Measurements from ENCODE around the gene AGBL4.

AGBL4 gene

DNA sequence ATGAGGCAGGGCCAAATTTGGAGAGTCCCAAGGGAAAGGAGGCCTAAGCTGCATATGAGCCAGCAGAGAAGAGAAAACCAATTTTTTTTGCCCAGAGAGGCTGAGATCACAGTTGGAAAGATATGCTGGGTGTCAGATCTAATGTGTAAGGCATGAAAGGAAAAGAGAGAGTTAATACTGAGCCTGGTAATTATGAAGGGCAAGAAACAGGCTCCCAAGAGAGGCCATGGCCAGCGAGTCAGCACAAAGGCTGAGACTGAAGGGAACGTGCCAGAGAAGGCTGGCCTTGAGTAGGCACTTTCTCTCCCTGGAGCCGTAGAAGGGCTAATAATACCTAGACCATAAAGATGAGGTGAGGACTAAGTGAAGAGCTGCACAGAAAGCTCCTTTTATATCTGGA lies 1215.3 kb downstream of the AGBL4 start:
- no peak for DNase-seq

- DNase-seq = no peak
Observed at GRCh38 chr1:48807554-48808260, 1216.0 kb downstream of the AGBL4 start.

- no peak for DNase-seq
Observed at GRCh38 chr1:48803474-48803873, 1220.3 kb downstream of the AGBL4 start.

DNA sequence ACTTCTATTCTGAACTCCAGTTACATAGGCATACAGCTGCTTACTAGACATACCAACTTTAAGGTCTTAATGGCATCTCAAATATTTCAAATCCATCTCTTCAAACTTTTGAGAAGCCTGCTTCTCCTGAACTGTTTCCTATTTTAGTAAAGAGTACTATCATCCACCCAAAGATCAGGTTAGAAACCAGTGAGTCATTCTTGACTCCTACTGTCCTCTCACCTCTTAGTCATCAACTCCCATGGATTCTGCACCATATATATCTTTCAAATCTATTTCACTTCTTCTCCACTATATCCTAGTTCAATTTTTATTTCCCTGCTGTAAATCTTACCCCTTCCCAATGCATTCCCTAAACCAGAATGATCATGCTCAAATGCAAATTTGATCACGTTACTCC lies 1228.9 kb downstream of the AGBL4 start:
- DNase-seq = no peak

GRCh38 chr1:48793863-48794262 lies 1229.9 kb downstream of the AGBL4 start:
- DNase-seq = no peak

- no peak for DNase-seq
Observed at GRCh38 chr1:48792961-48793360, 1230.8 kb downstream of the AGBL4 start.

DNA sequence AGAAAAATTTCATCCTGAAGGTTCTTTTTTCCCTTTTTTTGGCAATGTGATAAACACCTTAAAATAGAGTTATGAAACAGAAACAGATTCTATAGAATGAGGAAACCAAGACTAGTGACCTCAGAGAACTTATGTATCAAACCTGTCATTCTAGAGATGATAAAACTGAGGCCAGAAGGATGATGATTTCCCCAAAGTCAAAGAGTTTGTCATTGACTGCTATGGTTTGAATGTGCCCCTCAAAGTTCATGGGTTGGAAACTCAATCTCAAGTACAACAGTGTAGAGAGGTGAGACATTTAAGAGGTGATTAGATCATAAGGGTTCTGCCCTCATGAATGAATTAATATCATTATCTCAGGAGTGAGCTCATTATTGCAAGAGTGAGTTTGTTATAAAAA lies 1233.4 kb downstream of the AGBL4 start:
- DNase-seq = no peak

- DNase-seq = no peak
Observed at GRCh38 chr1:48789903-48790302, 1233.9 kb downstream of the AGBL4 start.

DNA sequence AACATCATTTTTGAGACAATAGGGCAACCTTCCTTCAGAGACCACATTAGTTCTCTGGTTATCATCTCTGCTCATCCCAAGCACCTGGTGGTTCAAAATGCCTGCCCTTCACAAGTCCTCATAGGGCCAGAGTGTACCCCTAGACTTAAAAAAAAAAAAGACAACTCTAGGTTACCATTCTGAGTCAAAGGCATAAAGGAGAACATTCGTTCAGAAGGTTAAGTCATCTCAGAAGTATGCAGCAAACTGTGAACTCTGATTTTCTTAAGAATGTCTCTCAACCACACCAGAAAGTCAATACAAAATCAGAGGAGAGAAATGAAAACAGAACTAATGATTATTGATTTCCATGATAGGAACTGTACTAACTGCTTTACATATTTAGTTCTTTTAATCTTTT lies 1237.9 kb downstream of the AGBL4 start:
- no peak for DNase-seq

DNA sequence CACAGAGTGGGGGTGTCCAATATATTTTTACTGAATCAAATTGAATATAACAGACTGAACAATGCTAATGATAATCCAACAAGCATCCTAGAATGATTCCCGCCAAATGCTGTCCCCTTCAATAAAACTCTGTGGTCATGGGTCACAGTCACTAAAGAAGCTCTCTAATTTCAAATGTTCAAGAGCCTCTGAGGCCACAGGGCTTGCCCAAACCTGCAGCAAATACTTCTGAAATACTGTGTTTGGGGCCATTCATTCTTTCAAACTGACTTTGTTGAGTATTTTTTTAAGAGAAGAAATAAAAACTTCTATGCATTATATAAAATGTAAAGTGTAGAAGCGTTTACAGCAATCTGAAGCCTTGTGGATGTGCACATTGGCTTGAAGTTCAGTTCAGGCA lies 1239.5 kb downstream of the AGBL4 start:
- DNase-seq = no peak

GRCh38 chr1:48777219-48777895 lies 1246.4 kb downstream of the AGBL4 start:
- no peak for DNase-seq

GRCh38 chr1:48776393-48777218 lies 1247.1 kb downstream of the AGBL4 start, which contains the start of gene BEND5:
BEND5 (minus strand) TSS chr1:48776891; CDS start chr1:48776831, 60 bp downstream.
- peak; percentile 2 for DNase-seq

DNA sequence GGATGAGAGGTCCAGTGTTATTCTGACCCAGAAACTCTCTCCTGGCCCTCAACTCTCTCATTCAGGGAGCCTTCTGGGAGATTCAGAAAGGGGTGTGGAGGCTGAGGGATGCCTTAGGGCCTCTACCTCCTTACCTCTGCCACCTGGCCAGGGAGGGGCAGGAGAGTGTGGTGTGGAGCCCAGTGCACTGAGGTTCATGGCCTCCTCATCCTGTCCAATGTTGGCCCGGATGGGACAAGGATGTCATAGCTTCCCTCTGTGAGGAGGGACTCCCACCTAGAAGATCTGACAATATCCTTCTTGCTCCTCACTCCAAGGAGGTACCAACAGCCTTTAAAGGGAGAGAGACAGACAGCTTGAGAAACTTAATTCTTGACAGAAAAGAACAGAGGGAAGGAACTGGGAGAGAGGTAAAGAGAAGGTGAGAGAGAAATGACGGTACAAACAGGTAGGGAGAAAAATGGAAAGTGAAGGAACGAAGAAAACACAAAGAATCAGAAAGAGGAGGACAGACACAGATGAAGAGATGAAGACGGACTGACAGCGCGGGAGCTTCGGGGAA lies 1247.8 kb downstream of the AGBL4 start:
- no peak for DNase-seq

DNA sequence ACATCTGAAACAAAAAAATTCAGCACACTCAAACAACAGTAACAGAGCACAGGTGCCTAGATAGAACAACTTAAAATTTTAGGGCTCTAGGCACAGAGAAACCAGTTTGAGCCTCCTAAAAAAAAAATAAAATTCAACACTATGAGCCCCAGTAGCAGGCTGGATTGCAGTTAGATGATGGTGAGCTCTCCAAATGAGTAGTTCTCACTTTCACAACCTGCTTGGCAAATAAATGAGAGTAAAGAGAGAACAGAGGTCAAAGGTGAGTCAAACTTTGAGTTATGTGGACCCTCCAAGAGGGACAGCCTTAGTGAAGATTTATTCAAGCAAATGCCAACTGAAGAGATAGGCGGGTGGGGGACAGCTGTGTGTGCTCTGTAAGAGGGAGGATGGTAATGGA lies 1250.6 kb downstream of the AGBL4 start:
- DNase-seq = no peak

GRCh38 chr1:48772211-48772610 lies 1251.5 kb downstream of the AGBL4 start:
- no peak for DNase-seq

DNA sequence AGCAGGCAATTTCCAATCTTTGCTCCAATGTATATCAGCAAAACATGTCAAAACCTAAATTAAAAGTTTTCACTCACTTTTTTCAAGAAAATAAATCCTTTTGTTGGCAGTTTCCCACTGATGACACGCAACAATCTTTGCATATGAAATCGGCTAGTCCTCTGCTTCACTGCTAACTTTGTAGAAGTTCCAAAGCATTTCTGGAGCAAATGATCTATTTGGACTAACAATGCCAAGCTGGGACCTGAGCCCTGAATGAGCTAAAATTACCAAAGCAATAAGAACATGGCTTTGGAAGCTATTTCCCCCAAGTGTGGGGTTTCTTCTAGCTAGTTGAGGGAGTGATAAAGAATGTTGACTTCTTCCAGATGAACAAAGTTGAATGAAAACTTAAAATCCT lies 1252.2 kb downstream of the AGBL4 start:
- no peak for DNase-seq

DNA sequence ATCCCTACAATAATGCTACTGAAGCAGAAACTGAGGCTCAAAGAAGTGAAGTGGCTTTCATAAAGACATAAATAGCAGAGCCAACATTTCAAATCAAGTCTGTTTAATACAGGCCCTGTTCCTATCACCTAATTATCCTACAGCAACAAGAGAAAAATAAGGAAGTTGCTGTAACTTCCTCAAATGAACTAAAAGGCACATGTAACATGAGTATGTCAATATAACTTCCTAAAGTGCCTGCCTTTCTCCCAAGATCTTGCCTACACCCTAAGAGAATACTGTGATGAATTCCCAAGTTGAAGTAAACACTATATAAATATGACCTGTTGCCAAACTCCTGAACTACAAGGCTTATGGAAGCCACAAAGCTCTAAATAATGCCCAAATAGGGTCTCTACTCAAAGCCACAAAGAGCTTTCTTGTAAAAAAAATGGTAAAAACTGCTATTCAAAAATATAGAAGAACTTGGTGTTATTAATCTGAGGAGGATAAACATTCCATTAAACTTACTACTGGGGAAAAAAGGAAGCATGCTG lies 1255.7 kb downstream of the AGBL4 start:
- no peak for DNase-seq

- no peak for DNase-seq
Observed at GRCh38 chr1:48765335-48765734, 1258.4 kb downstream of the AGBL4 start.

GRCh38 chr1:48761986-48762385 lies 1261.8 kb downstream of the AGBL4 start:
- DNase-seq = no peak

DNA sequence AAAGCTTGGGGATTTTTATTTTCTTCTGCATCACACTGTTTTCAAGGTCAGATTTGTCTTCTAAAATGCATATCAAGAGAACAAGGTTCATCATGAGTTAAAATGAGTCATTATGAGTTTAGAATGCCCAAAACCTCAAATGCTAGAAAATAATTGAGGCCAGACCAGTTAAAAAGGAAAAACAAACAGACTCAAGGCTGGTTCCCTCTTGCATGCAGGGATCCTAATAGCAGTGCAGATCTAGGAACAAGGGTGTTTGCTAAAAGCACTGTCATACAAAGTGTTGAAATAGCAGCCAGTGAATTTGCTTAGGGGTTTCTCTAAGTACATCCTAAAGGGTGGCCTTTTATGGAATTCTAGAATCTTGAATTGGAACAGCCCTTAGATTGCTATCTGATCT lies 1262.3 kb downstream of the AGBL4 start:
- no peak for DNase-seq

DNA sequence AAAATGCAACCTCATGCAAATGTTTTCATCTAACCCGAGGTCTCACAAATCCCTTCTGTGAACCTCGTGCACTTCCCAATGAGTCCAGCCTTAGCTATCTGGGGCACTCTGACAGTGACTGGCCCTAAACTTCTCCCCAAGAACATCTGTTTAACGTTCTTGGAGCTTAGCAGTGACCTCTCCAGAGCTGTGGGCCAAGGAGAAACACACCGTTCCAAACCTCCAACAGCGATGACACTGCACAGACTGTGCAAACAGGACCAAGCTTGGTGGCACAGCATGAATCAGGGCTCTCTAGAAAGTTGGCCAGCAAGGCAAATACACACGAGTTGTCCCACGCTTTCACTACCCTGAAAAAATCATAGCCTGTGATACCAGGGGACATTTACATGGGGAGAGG lies 1262.9 kb downstream of the AGBL4 start:
- no peak for DNase-seq

GRCh38 chr1:48758976-48759375 lies 1264.8 kb downstream of the AGBL4 start:
- no peak for DNase-seq

GRCh38 chr1:48757363-48757762 lies 1266.4 kb downstream of the AGBL4 start:
- no peak for DNase-seq

All from central memory CD4-positive, alpha-beta T cell (primary cell).